Measurements from ENCODE around the gene OR2T2. TPM values are rescaled to one million over a fixed set of nuclear protein-coding genes. Genes with fewer than 3 reads are reported as not detected.
"Not testable (repeated sequence)": the region's sequence is repeated elsewhere in the genome, so short reads cannot be mapped to it uniquely, and the experiment has no call there.

The OR2T2 gene
- polyA plus RNA-seq, 3 donors = not detected

- H3K4me1 ChIP-seq (ENCODE audit: control insufficient read depth in 1 of 2, insufficient read depth in 2 of 2, low read length in 2 of 2); H2AFZ ChIP-seq (ENCODE audit: insufficient read depth, low read depth, low read length, poor library complexity, severe bottlenecking); H3K4me2 ChIP-seq (replicated peaks; ENCODE audit: extremely low read depth, low read length, poor library complexity, severe bottlenecking); H3K9me3 Mint-ChIP-seq; intact Hi-C loops (cut with micrococcal nuclease); H3K36me3 ChIP-seq (replicated peaks in 1 of 2; ENCODE audit: control insufficient read depth in 1 of 2, insufficient read depth in 2 of 2, low read length in 2 of 2); H4K20me1 ChIP-seq (ENCODE audit: insufficient read depth, low read length); H3K27me3 ChIP-seq (ENCODE audit: control insufficient read depth in 2 of 2, insufficient read depth in 2 of 2, low read length in 2 of 2); H3K79me2 ChIP-seq (ENCODE audit: insufficient read depth, low read length); DNase-seq; H3K4me3 Mint-ChIP-seq; H3K9me3 ChIP-seq (replicated peaks in 1 of 2; ENCODE audit: control insufficient read depth in 1 of 2, insufficient read depth in 1 of 2, low read length in 2 of 2); H3K27ac Mint-ChIP-seq; H3K36me3 Mint-ChIP-seq; H3K4me3 ChIP-seq (replicated peaks in 1 of 3; ENCODE audit: low read depth in 2 of 3, low read length in 3 of 3); H3K4me1 Mint-ChIP-seq; H3K27ac ChIP-seq (ENCODE audit: low read depth in 1 of 2, low read length in 2 of 2); H3K9ac ChIP-seq (ENCODE audit: insufficient read depth, low read length, poor library complexity, severe bottlenecking); H3K27me3 Mint-ChIP-seq (ENCODE audit: low read depth in 3 of 3): not testable (repeated sequence)
- no CpG with 5 or more reads among the region's 4 CpGs for WGBS (ENCODE audit: insufficient coverage)
These were observed 13.2 kb upstream of the OR2T2 start for GRCh38 chr1:248432201-248432600.

- H3K9ac ChIP-seq (ENCODE audit: insufficient read depth, low read length, poor library complexity, severe bottlenecking); DNase-seq; H3K79me2 ChIP-seq (ENCODE audit: insufficient read depth, low read length); intact Hi-C loops (cut with micrococcal nuclease); H3K4me1 ChIP-seq (ENCODE audit: control insufficient read depth in 1 of 2, insufficient read depth in 2 of 2, low read length in 2 of 2); H3K27ac Mint-ChIP-seq; H3K27ac ChIP-seq (ENCODE audit: low read depth in 1 of 2, low read length in 2 of 2); H3K9me3 ChIP-seq (replicated peaks in 1 of 2; ENCODE audit: control insufficient read depth in 1 of 2, insufficient read depth in 1 of 2, low read length in 2 of 2); H3K27me3 Mint-ChIP-seq (ENCODE audit: low read depth in 3 of 3); H3K27me3 ChIP-seq (ENCODE audit: control insufficient read depth in 2 of 2, insufficient read depth in 2 of 2, low read length in 2 of 2); H3K4me3 Mint-ChIP-seq; H2AFZ ChIP-seq (ENCODE audit: insufficient read depth, low read depth, low read length, poor library complexity, severe bottlenecking); H3K9me3 Mint-ChIP-seq; H4K20me1 ChIP-seq (ENCODE audit: insufficient read depth, low read length); H3K4me1 Mint-ChIP-seq; H3K4me3 ChIP-seq (replicated peaks in 1 of 3; ENCODE audit: low read depth in 2 of 3, low read length in 3 of 3); H3K36me3 Mint-ChIP-seq; H3K36me3 ChIP-seq (replicated peaks in 1 of 2; ENCODE audit: control insufficient read depth in 1 of 2, insufficient read depth in 2 of 2, low read length in 2 of 2); H3K4me2 ChIP-seq (replicated peaks; ENCODE audit: extremely low read depth, low read length, poor library complexity, severe bottlenecking): not testable (repeated sequence)
- WGBS (ENCODE audit: insufficient coverage) = 93% methylated on average over 10 of the region's 38 CpGs
These were observed 11.5 kb upstream of the OR2T2 start for GRCh38 chr1:248433811-248434415.

DNA sequence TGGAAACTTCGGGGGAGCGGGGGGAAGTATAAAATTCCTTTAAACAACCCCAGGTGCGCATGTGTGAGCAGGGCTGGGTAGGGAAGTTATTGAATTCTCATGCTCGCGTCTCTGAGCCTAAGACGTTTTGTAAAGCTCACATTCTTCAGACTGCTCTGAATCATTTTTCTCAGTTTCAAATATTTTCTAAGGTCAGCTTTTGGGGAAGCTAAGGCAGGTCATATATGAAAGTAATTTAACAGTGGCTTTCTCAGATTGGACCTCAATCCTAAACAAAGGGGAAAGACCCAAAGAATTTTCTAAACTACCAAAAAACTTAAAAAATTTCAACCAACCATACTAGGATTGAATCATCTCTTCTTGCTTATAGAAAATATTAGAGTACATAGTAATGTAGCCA lies 10.5 kb upstream of the OR2T2 start:
- intact Hi-C loops (cut with micrococcal nuclease); H4K20me1 ChIP-seq (ENCODE audit: insufficient read depth, low read length); H3K79me2 ChIP-seq (ENCODE audit: insufficient read depth, low read length); H2AFZ ChIP-seq (ENCODE audit: insufficient read depth, low read depth, low read length, poor library complexity, severe bottlenecking); H3K4me3 Mint-ChIP-seq; H3K4me1 Mint-ChIP-seq; H3K4me3 ChIP-seq (replicated peaks in 1 of 3; ENCODE audit: low read depth in 2 of 3, low read length in 3 of 3); DNase-seq; H3K36me3 Mint-ChIP-seq; H3K4me1 ChIP-seq (ENCODE audit: control insufficient read depth in 1 of 2, insufficient read depth in 2 of 2, low read length in 2 of 2); H3K27me3 Mint-ChIP-seq (ENCODE audit: low read depth in 3 of 3); H3K27ac ChIP-seq (ENCODE audit: low read depth in 1 of 2, low read length in 2 of 2); H3K4me2 ChIP-seq (replicated peaks; ENCODE audit: extremely low read depth, low read length, poor library complexity, severe bottlenecking); H3K27me3 ChIP-seq (ENCODE audit: control insufficient read depth in 2 of 2, insufficient read depth in 2 of 2, low read length in 2 of 2); H3K9me3 ChIP-seq (replicated peaks in 1 of 2; ENCODE audit: control insufficient read depth in 1 of 2, insufficient read depth in 1 of 2, low read length in 2 of 2); H3K27ac Mint-ChIP-seq; H3K9ac ChIP-seq (ENCODE audit: insufficient read depth, low read length, poor library complexity, severe bottlenecking); H3K36me3 ChIP-seq (replicated peaks in 1 of 2; ENCODE audit: control insufficient read depth in 1 of 2, insufficient read depth in 2 of 2, low read length in 2 of 2); H3K9me3 Mint-ChIP-seq: not testable (repeated sequence)
- WGBS (ENCODE audit: insufficient coverage) = no CpG with 5 or more reads among the region's 6 CpGs

GRCh38 chr1:248436303-248436702 lies 9.1 kb upstream of the OR2T2 start:
- H3K27me3 ChIP-seq (ENCODE audit: control insufficient read depth in 2 of 2, insufficient read depth in 2 of 2, low read length in 2 of 2); H3K79me2 ChIP-seq (ENCODE audit: insufficient read depth, low read length); DNase-seq; H3K27me3 Mint-ChIP-seq (ENCODE audit: low read depth in 3 of 3); H3K27ac ChIP-seq (ENCODE audit: low read depth in 1 of 2, low read length in 2 of 2); H3K4me1 Mint-ChIP-seq; H4K20me1 ChIP-seq (ENCODE audit: insufficient read depth, low read length); H3K36me3 ChIP-seq (replicated peaks in 1 of 2; ENCODE audit: control insufficient read depth in 1 of 2, insufficient read depth in 2 of 2, low read length in 2 of 2); H2AFZ ChIP-seq (ENCODE audit: insufficient read depth, low read depth, low read length, poor library complexity, severe bottlenecking); H3K4me1 ChIP-seq (ENCODE audit: control insufficient read depth in 1 of 2, insufficient read depth in 2 of 2, low read length in 2 of 2); H3K4me3 Mint-ChIP-seq; H3K9me3 ChIP-seq (replicated peaks in 1 of 2; ENCODE audit: control insufficient read depth in 1 of 2, insufficient read depth in 1 of 2, low read length in 2 of 2); H3K9ac ChIP-seq (ENCODE audit: insufficient read depth, low read length, poor library complexity, severe bottlenecking); H3K4me2 ChIP-seq (replicated peaks; ENCODE audit: extremely low read depth, low read length, poor library complexity, severe bottlenecking); H3K36me3 Mint-ChIP-seq; H3K9me3 Mint-ChIP-seq; intact Hi-C loops (cut with micrococcal nuclease); H3K27ac Mint-ChIP-seq; H3K4me3 ChIP-seq (replicated peaks in 1 of 3; ENCODE audit: low read depth in 2 of 3, low read length in 3 of 3): not testable (repeated sequence)
- WGBS (ENCODE audit: insufficient coverage) = 100% methylated on average over 1 of the region's 3 CpGs
